Neuronal stem cell (in vitro differentiated cells): ENCODE measurements around the gene APBA1.

Experiments used
- DNase-seq: peaks from one replicate; pipeline ENCODE4 v3.0.0-alpha.2; 2013; ENCODE audit warnings: low spot score
- H2AFZ ChIP-seq: one replicate; pipeline ENCODE4 v1.6.1; 2013; ENCODE audit warnings: mild to moderate bottlenecking, low read length, inconsistent platforms
- H2AK5ac ChIP-seq: 2 replicates; pipeline ENCODE4 v1.6.1; 2013; ENCODE audit warnings: low read depth, mild to moderate bottlenecking, inconsistent platforms, low read length, moderate library complexity, mixed read lengths
- H2BK120ac ChIP-seq: 2 replicates; pipeline ENCODE4 v1.6.1; 2013; ENCODE audit warnings: low read depth, mild to moderate bottlenecking, inconsistent platforms, low read length, moderate library complexity, mixed read lengths
- H2BK12ac ChIP-seq: one replicate; pipeline ENCODE4 v1.6.1; 2013; ENCODE audit warnings: low read length, inconsistent platforms
- H2BK15ac ChIP-seq: 2 replicates; pipeline ENCODE4 v1.6.1; 2013; ENCODE audit warnings: mild to moderate bottlenecking, low read length, inconsistent platforms, mixed read lengths
- H2BK5ac ChIP-seq: one replicate; pipeline ENCODE4 v1.6.1; 2013; ENCODE audit warnings: inconsistent platforms, mild to moderate bottlenecking, low read length, moderate library complexity
- H3K14ac ChIP-seq: one replicate; pipeline ENCODE4 v1.6.1; 2013; ENCODE audit warnings: low read length, inconsistent platforms
- H3K18ac ChIP-seq: 2 replicates; pipeline ENCODE4 v1.6.1; 2013; ENCODE audit warnings: low read length, inconsistent platforms
- H3K23ac ChIP-seq: 2 replicates; pipeline ENCODE4 v1.6.1; 2013; ENCODE audit warnings: low read depth, mild to moderate bottlenecking, mixed read lengths, low read length, inconsistent platforms; ENCODE audit not compliant: poor library complexity
- H3K27ac ChIP-seq: replicated peaks from 3 replicates; pipeline ENCODE4 v1.5.1; 2013; ENCODE audit warnings: low read length, inconsistent platforms
- H3K27me3 ChIP-seq, 3 experiments: 2 replicates each; pipeline ENCODE4 v1.6.1; 2013; ENCODE audit warnings: low read length in 3 of 3, mild to moderate bottlenecking in 2 of 3, inconsistent platforms in 1 of 3, low read depth in 1 of 3, mixed read lengths in 1 of 3, moderate library complexity in 1 of 3; ENCODE audit not compliant: control insufficient read depth in 3 of 3, insufficient read depth in 3 of 3
- H3K36me3 ChIP-seq, 2 donors: replicated peaks in 1 of 2; 2 replicates each; pipeline ENCODE4 v1.6.1; 2013; ENCODE audit warnings: low read length in 2 of 2; ENCODE audit not compliant: control insufficient read depth in 2 of 2, insufficient read depth in 2 of 2
- H3K4ac ChIP-seq: 2 replicates; pipeline ENCODE4 v1.6.1; 2013; ENCODE audit warnings: inconsistent platforms, mild to moderate bottlenecking, low read length, moderate library complexity
- H3K4me1 ChIP-seq, 2 donors: 1 replicate in 1 of 2; 2 replicates in 1 of 2; pipeline ENCODE4 v1.6.1; 2013; ENCODE audit warnings: low read length in 2 of 2, low read depth in 1 of 2; ENCODE audit not compliant: control insufficient read depth in 2 of 2, insufficient read depth in 1 of 2
- H3K4me2 ChIP-seq: one replicate; pipeline ENCODE4 v1.6.1; 2013; ENCODE audit warnings: mild to moderate bottlenecking, low read length, inconsistent platforms; ENCODE audit not compliant: insufficient read depth, poor library complexity, severe bottlenecking
- H3K4me3 ChIP-seq, 2 donors: 2 replicates each; pipeline ENCODE4 v1.5.1; 2013; ENCODE audit warnings: low read length in 2 of 2, mild to moderate bottlenecking in 2 of 2, inconsistent platforms in 1 of 2, moderate library complexity in 1 of 2
- H3K79me1 ChIP-seq: one replicate; pipeline ENCODE4 v1.6.1; 2013; ENCODE audit warnings: low read depth, mild to moderate bottlenecking, inconsistent platforms, low read length, moderate library complexity
- H3K9ac ChIP-seq: one replicate; pipeline ENCODE4 v1.6.1; 2013; ENCODE audit warnings: mild to moderate bottlenecking, low read depth, low read length, inconsistent platforms; ENCODE audit not compliant: poor library complexity
- H3K9me3 ChIP-seq, 2 donors: replicated peaks in 1 of 2; 2 replicates each; pipeline versions ENCODE3 to v1.6.1; 2013; ENCODE audit warnings: low read length in 2 of 2, mild to moderate bottlenecking in 2 of 2, inconsistent platforms in 1 of 2, low read depth in 1 of 2, mixed read lengths in 1 of 2, moderate library complexity in 1 of 2; ENCODE audit not compliant: control insufficient read depth in 2 of 2, insufficient read depth in 1 of 2
- H4K8ac ChIP-seq: one replicate; pipeline ENCODE4 v1.6.1; 2013; ENCODE audit warnings: low read depth, mild to moderate bottlenecking, inconsistent platforms, low read length, moderate library complexity
- H4K91ac ChIP-seq: one replicate; pipeline ENCODE4 v1.6.1; 2013; ENCODE audit warnings: low read length, low read depth, mild to moderate bottlenecking, inconsistent platforms; ENCODE audit not compliant: poor library complexity
- WGBS, 2 donors: extraction: QIAGEN DNeasy Blood & Tissue Kit; methylation state at CpG; one replicate each; pipeline ENCODE4 v1.1.7; 2013; ENCODE audit warnings: missing lambda C conversion rate in 2 of 2, mixed read lengths in 1 of 2; ENCODE audit not compliant: insufficient read length in 2 of 2, insufficient replicate concordance in 1 of 2; ENCODE audit errors: extremely low coverage in 2 of 2; 5-methylcytosine and 5-hydroxymethylcytosine counted together

Gene APBA1

DNA sequence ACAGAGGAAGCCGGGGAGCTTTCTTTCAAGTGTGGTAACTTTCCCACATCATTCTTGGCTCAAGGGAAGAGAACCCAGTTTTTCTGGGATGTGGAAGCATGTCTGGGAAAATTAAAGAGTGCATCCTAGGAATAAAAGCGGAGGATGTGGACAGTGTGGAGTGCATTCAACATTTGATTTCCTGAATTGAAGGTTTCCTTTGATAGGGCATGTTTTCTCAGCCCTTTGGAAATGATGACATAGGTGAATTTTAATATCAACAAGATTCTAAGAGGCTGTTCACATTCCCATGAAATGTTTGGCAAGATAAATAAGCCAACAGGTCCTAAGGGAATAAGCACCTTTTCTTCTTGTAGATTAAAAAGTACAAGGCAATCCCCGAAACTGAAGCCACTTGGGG is 283.6 kb downstream of the APBA1 start:
- H3K4me3 ChIP-seq: no peak overlapping the region
- H4K91ac ChIP-seq: no peak overlapping the region
- no peak overlapping the region for H2BK120ac ChIP-seq
- H3K4me1 ChIP-seq: no peaks in the 10 kb centered on the region
- H3K9ac ChIP-seq: no peak overlapping the region
- H3K36me3 ChIP-seq: no peaks in the 10 kb centered on the region
- H2AK5ac ChIP-seq: no peak overlapping the region
- no peaks in the 10 kb centered on the region for H3K9me3 ChIP-seq
- no peak overlapping the region for H2BK5ac ChIP-seq
- DNase-seq: no peak
- H3K4ac ChIP-seq: no peak overlapping the region
- no peak overlapping the region for H3K18ac ChIP-seq
- no peak overlapping the region for H2AFZ ChIP-seq
- no peak overlapping the region for H3K27ac ChIP-seq
- no peaks in the 10 kb centered on the region for H3K79me1 ChIP-seq
- no peak overlapping the region for H4K8ac ChIP-seq
- no peak overlapping the region for H3K23ac ChIP-seq
- no CpG with 5 or more reads among the region's 3 CpGs for WGBS, 2 donors
- no peak overlapping the region for H2BK12ac ChIP-seq
- no peak overlapping the region for H3K14ac ChIP-seq
- H2BK15ac ChIP-seq: no peak overlapping the region
- peaks cover 0 to 8% (median 0%) of the 10 kb centered on the region in 3 experiments for H3K27me3 ChIP-seq
- no peak overlapping the region for H3K4me2 ChIP-seq

DNA sequence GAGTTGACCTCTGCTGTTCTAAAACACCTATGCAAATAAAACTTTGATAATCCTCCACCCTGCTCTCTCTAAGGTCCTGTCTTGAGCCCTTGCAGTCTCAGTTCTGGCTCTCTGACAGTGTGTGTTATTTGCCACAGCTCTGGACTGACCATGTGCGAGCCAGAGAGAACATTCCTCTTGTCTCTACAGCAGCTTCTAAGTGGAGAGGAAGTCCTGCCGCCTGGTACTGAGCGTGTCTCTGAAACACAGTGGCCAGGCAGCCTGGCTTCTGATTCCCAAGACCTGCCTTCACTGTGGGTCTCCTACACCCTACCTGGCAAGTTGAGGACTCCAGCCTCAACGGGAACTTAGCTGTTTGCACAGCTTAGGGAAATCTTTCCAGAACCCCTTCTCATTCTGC is 285.5 kb downstream of the APBA1 start:
- H2BK15ac ChIP-seq: no peak overlapping the region
- H3K9me3 ChIP-seq: no peaks in the 10 kb centered on the region
- no peak overlapping the region for H2AFZ ChIP-seq
- no peak overlapping the region for H3K23ac ChIP-seq
- H3K14ac ChIP-seq: no peak overlapping the region
- no peak for DNase-seq
- H4K8ac ChIP-seq: no peak overlapping the region
- no peaks in the 10 kb centered on the region for H3K36me3 ChIP-seq
- no peak overlapping the region for H3K27ac ChIP-seq
- no CpG with 5 or more reads among the region's 4 CpGs for WGBS, 2 donors
- H3K18ac ChIP-seq: no peak overlapping the region
- H2BK120ac ChIP-seq: no peak overlapping the region
- no peak overlapping the region for H3K4me2 ChIP-seq
- H3K27me3 ChIP-seq: peaks cover 0 to 12% (median 0%) of the 10 kb centered on the region in 3 experiments
- peaks cover 0 to 11% of the 10 kb centered on the region in 2 donors for H3K4me1 ChIP-seq
- H2AK5ac ChIP-seq: no peak overlapping the region
- H2BK12ac ChIP-seq: no peak overlapping the region
- H3K4ac ChIP-seq: no peak overlapping the region
- H4K91ac ChIP-seq: no peak overlapping the region
- no peaks in the 10 kb centered on the region for H3K79me1 ChIP-seq
- H2BK5ac ChIP-seq: no peak overlapping the region
- H3K9ac ChIP-seq: no peak overlapping the region
- H3K4me3 ChIP-seq: no peak overlapping the region

DNA sequence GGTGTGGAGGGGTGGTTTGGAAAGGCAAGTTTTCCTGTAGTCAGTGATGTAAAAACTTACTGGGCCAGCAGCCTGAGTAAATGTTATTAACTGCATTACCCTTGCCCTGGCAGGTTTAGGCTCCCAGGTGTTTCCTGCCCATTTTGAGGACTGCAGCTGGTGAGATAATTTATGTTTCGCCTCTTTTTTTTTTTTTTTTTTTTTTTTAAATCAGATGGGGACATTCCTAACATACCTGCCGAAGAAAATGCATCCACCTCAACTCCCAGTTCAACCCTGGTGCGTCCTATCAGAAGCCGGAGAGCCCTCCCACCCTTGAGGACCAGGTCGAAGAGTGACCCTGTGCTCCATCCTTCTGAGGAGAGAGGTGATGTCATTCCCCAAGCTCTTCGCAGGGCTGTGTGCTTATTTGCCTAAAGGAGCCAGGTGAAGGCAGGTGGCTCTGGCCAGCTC is 286.6 kb downstream of the APBA1 start:
- Histone ChIP-seq H3K79me1 (no peaks in the 10 kb centered on the region), H3K9me3 (no peaks in the 10 kb centered on the region), H2BK5ac (no peak overlapping the region), H4K91ac (no peak overlapping the region), H3K14ac (no peak overlapping the region), H3K27me3 (peaks cover 0 to 15% (median 0%) of the 10 kb centered on the region in 3 experiments), H3K18ac (no peak overlapping the region), H3K4me3 (no peak overlapping the region), H2BK15ac (no peak overlapping the region), H2BK120ac (no peak overlapping the region), H3K4me1 (peaks cover 0 to 11% of the 10 kb centered on the region in 2 donors), H3K4me2 (no peak overlapping the region), H3K27ac (no peak overlapping the region), H2AK5ac (no peak overlapping the region), H2BK12ac (no peak overlapping the region), H3K23ac (no peak overlapping the region), H3K9ac (no peak overlapping the region), H3K36me3 (no peaks in the 10 kb centered on the region), H4K8ac (no peak overlapping the region), H2AFZ (no peak overlapping the region), H3K4ac (no peak overlapping the region)
- no peak for DNase-seq
- WGBS, 2 donors: no CpG with 5 or more reads among the region's 6 CpGs

GRCh38 chr9:69382135-69382534 is 290.0 kb downstream of the APBA1 start:
- no peak overlapping the region for H3K23ac ChIP-seq
- H4K8ac ChIP-seq: no peak overlapping the region
- WGBS, 2 donors: no CpG with 5 or more reads among the region's 4 CpGs

More at GRCh38 chr9:69382135-69382534, 290.0 kb downstream of the APBA1 start:
- H3K27ac ChIP-seq: no peak overlapping the region
- no peak overlapping the region for H3K4ac ChIP-seq
- no peak overlapping the region for H2AFZ ChIP-seq
- no peak overlapping the region for H2AK5ac ChIP-seq
- peaks cover 0 to 20% (median 0%) of the 10 kb centered on the region in 3 experiments for H3K27me3 ChIP-seq
- H3K79me1 ChIP-seq: no peaks in the 10 kb centered on the region
- no peak overlapping the region for H3K18ac ChIP-seq
- H3K9ac ChIP-seq: no peak overlapping the region
- H3K9me3 ChIP-seq: no peaks in the 10 kb centered on the region
- DNase-seq: no peak
- H3K14ac ChIP-seq: no peak overlapping the region
- no peak overlapping the region for H4K91ac ChIP-seq
- no peak overlapping the region for H2BK120ac ChIP-seq
- H2BK12ac ChIP-seq: no peak overlapping the region
- H3K4me3 ChIP-seq: no peak overlapping the region
- H3K4me1 ChIP-seq: peaks cover 0 to 11% of the 10 kb centered on the region in 2 donors
- H3K36me3 ChIP-seq: no peaks in the 10 kb centered on the region
- no peak overlapping the region for H2BK15ac ChIP-seq
- H3K4me2 ChIP-seq: no peak overlapping the region
- no peak overlapping the region for H2BK5ac ChIP-seq
